Natural killer cell (primary cell): ENCODE measurements around the gene DOLPP1. TPM values are rescaled to one million over a fixed set of nuclear protein-coding genes. Genes with fewer than 3 reads are reported as not detected.

Experiments
- ATAC-seq, 3 donors: fragments of 150-1000 bp in 2 of 3; fragments of 200-7000 bp in 1 of 3; cut with Tn5 transposase; 1 replicate in 1 of 3; 2 replicates in 2 of 3; pipeline ENCODE4 v1.10.0; 2021; ENCODE audit warnings: mild to moderate bottlenecking in 2 of 3, moderate library complexity in 2 of 3
- DNase-seq, 2 donors: peaks; one replicate each; pipeline versions ENCODE4 v3.0.0 to v3.0.0-alpha.2; 2013 to 2021; ENCODE audit warnings: mixed read lengths in 1 of 2
- H3K27ac ChIP-seq: one replicate; pipeline ENCODE4 v1.5.1; 2013; ENCODE audit warnings: mild to moderate bottlenecking, low read length
- H3K27me3 ChIP-seq: one replicate; pipeline ENCODE4 v1.6.1; 2013; ENCODE audit warnings: low read length; ENCODE audit not compliant: control insufficient read depth, insufficient read depth
- H3K36me3 ChIP-seq: one replicate; pipeline ENCODE4 v1.6.1; 2013; ENCODE audit warnings: low read length; ENCODE audit not compliant: control insufficient read depth, insufficient read depth
- H3K4me1 ChIP-seq: one replicate; pipeline ENCODE4 v1.6.1; 2013; ENCODE audit warnings: low read length; ENCODE audit not compliant: control insufficient read depth, insufficient read depth
- H3K4me3 ChIP-seq: one replicate; pipeline ENCODE4 v1.5.1; 2013; ENCODE audit warnings: low read length
- H3K9me3 ChIP-seq: one replicate; pipeline ENCODE4 v1.6.1; 2013; ENCODE audit warnings: low read length; ENCODE audit not compliant: control insufficient read depth, insufficient read depth
- H3K27ac Mint-ChIP-seq, 2 donors: one replicate each; pipeline ENCODE4 v1.8.0; 2022; ENCODE audit warnings: mild to moderate bottlenecking in 2 of 2, mixed read lengths in 2 of 2, moderate library complexity in 1 of 2
- H3K27me3 Mint-ChIP-seq, 2 donors: one replicate each; pipeline ENCODE4 v1.8.0; 2022; ENCODE audit warnings: low read depth in 2 of 2, mixed read lengths in 2 of 2
- H3K36me3 Mint-ChIP-seq: one replicate; pipeline ENCODE4 v1.8.0; 2022; ENCODE audit warnings: mixed read lengths
- H3K4me1 Mint-ChIP-seq, 2 donors: one replicate each; pipeline ENCODE4 v1.8.0; 2022; ENCODE audit warnings: mixed read lengths in 2 of 2
- H3K4me3 Mint-ChIP-seq: one replicate; pipeline ENCODE4 v1.8.0; 2022; ENCODE audit warnings: mild to moderate bottlenecking, moderate library complexity, mixed read lengths
- H3K9me3 Mint-ChIP-seq, 2 donors: one replicate each; pipeline ENCODE4 v1.8.0; 2022; ENCODE audit warnings: mixed read lengths in 2 of 2
- WGBS: methylation state at CpG from one replicate; pipeline ENCODE4 v1.1.7; 2013; ENCODE audit warnings: missing lambda C conversion rate; ENCODE audit not compliant: insufficient coverage; 5-methylcytosine and 5-hydroxymethylcytosine counted together
- intact Hi-C: fragments of 100-400 bp; cut with micrococcal nuclease; formaldehyde crosslinking; loops from one replicate; pipeline ENCODE4 v1.14.2; 2022
- total RNA-seq, 4 donors: library from RNA; stranded (reverse); fragments of 120-200 nt in 1 of 4; gene quantifications; one replicate each; pipeline versions ENCODE4 v1.2.3 to v1.2.4, GENCODE V29; 2013 to 2022
- TF ChIP-seq, protein P1 (sequence below): fragments of 200-600 bp; IDR thresholded peaks from one replicate; pipeline ENCODE4 v1.8.0; 2022; ENCODE audit warnings: antibody characterized with exemption

Gene DOLPP1
- total RNA-seq, 3 donors from 2014 or later (not counting 1 experiment from before 2014, with no cell fraction given), result 7.5 to 11.6 (median 7.8) TPM

DNA sequence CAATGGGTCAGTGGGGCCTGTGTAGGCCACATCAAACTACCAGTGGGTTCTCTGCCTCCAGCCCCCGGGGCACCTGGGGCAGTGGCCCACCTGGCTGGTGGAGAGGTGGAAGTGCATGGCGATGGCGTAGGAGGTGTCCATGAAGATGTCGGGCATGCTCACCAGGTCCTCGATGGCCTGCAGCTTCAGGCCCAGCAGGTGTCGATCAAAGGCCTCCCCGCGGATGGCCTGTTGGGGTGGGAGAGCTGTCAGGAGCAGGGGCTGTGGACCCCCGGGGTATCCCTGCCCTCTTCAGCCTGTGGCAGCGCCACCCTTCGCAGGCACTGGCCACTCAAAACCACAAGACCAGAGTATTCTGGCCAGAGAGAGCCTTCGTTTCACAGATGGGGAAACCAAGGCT is 15.0 kb downstream of the DOLPP1 start:
- H3K27ac ChIP-seq, result no peak overlapping the region

DNA sequence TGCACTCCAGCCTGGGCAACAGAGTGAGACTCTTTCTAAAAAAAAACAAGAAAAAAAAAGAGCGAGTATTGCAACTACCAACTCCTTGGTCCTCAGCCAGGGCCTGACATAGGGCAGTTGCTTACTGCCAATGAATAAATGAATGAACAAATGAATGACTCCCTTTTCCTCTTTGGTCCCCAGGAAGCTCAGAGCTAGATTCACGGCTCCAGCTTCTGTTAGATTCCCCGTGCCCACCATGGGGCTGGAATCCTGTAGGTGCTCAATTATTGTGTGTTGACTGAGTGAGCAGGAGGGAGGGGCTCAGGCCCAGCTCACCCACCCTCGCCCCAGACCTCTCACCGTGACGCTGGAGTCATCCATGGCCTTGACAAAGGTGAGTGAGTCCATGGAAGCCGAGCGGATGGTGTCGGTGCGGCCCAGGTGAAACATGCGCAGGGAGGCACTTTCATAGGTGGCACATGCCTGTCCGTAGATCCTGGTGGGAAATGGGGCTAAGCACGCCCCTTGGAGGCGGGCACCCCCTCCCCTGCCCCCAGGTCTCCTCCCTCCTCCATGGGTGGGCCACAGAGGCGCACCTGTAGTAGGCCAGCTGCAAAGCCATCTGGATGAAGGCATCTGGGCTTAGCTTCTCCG is 16.9 kb downstream of the DOLPP1 start:
- TF ChIP-seq, protein P1, sequence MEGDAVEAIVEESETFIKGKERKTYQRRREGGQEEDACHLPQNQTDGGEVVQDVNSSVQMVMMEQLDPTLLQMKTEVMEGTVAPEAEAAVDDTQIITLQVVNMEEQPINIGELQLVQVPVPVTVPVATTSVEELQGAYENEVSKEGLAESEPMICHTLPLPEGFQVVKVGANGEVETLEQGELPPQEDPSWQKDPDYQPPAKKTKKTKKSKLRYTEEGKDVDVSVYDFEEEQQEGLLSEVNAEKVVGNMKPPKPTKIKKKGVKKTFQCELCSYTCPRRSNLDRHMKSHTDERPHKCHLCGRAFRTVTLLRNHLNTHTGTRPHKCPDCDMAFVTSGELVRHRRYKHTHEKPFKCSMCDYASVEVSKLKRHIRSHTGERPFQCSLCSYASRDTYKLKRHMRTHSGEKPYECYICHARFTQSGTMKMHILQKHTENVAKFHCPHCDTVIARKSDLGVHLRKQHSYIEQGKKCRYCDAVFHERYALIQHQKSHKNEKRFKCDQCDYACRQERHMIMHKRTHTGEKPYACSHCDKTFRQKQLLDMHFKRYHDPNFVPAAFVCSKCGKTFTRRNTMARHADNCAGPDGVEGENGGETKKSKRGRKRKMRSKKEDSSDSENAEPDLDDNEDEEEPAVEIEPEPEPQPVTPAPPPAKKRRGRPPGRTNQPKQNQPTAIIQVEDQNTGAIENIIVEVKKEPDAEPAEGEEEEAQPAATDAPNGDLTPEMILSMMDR, result no peak
- no peaks in the 10 kb centered on the region for H3K9me3 Mint-ChIP-seq
- intact Hi-C loops, result no loop called here
- no peak overlapping the region for H3K27ac Mint-ChIP-seq
- no peak for DNase-seq
- Histone ChIP-seq H3K9me3 (no peaks in the 10 kb centered on the region), H3K4me1 (no peaks in the 10 kb centered on the region), H3K4me3 (no peak overlapping the region), H3K27ac (no peak overlapping the region), H3K27me3 (no peaks in the 10 kb centered on the region), H3K36me3 (no peaks in the 10 kb centered on the region)
- WGBS, result 94% methylated on average over 16 of the region's 16 CpGs
- no peak overlapping the region for H3K4me3 Mint-ChIP-seq
- ATAC-seq, result no peak
- H3K27me3 Mint-ChIP-seq, result no peaks in the 10 kb centered on the region
- no peaks in the 10 kb centered on the region for H3K4me1 Mint-ChIP-seq
- no peaks in the 10 kb centered on the region for H3K36me3 Mint-ChIP-seq

More for the DNA sequence above, 15.0 kb downstream of the DOLPP1 start:
- TF ChIP-seq, protein P1, result no peak
- H3K9me3 Mint-ChIP-seq, result no peaks in the 10 kb centered on the region
- Histone ChIP-seq H3K9me3 (no peaks in the 10 kb centered on the region), H3K36me3 (no peaks in the 10 kb centered on the region), H3K4me3 (no peak overlapping the region), H3K27me3 (no peaks in the 10 kb centered on the region), H3K4me1 (no peaks in the 10 kb centered on the region)
- H3K4me3 Mint-ChIP-seq, result no peak overlapping the region
- H3K27me3 Mint-ChIP-seq, result no peaks in the 10 kb centered on the region
- H3K27ac Mint-ChIP-seq, result no peak overlapping the region
- intact Hi-C loops, result no loop called here
- H3K4me1 Mint-ChIP-seq, result no peaks in the 10 kb centered on the region
- WGBS, result 93% methylated on average over 12 of the region's 12 CpGs
- no peaks in the 10 kb centered on the region for H3K36me3 Mint-ChIP-seq
- ATAC-seq (no peak), DNase-seq (no peak)

DNA sequence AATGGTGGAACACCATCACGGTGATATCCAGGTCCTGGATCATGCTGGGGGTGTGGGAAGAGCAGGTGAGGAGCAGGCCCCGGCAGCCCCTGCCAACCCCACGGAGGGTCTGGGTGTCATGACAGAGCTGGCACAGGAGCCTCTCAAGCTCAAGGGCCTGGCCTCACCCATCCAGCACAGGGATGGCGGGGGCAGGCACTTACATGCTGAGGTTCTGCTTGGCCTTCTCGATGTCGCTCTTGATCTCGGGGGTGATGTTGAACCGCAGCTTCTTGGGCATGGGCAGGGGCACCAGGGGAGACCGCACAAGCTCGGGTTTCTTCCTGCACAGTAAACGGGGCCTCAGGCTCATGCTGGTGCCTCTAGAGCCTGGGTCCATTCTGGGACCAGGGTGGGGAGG is 17.4 kb downstream of the DOLPP1 start:
- no peak for DNase-seq
- Mint-ChIP-seq H3K36me3 (no peaks in the 10 kb centered on the region), H3K4me1 (no peaks in the 10 kb centered on the region), H3K9me3 (no peaks in the 10 kb centered on the region), H3K4me3 (no peak overlapping the region), H3K27ac (no peak overlapping the region), H3K27me3 (no peaks in the 10 kb centered on the region)
- intact Hi-C loops, result no loop called here
- Histone ChIP-seq H3K27me3 (no peaks in the 10 kb centered on the region), H3K9me3 (no peaks in the 10 kb centered on the region), H3K4me1 (no peaks in the 10 kb centered on the region), H3K27ac (no peak overlapping the region), H3K4me3 (no peak overlapping the region), H3K36me3 (no peaks in the 10 kb centered on the region)
- no peak for ATAC-seq
- WGBS, result 92% methylated on average over 11 of the region's 11 CpGs
- TF ChIP-seq, protein P1, result no peak
